Prostate gland (tissue), 2 donors: ENCODE measurements around the gene ARHGDIG. TPM values are rescaled to one million over a fixed set of nuclear protein-coding genes. Genes with fewer than 3 reads are reported as not detected.

Source experiments
- DNase-seq: peaks from one replicate; pipeline ENCODE4 v3.0.0-alpha.2; 2019; ENCODE audit warnings: low spot score
- H3K27ac ChIP-seq, 2 donors: fragments of 200-600 bp; sonication (generic); 2 replicates each; pipeline ENCODE4 v1.5.1; 2017 to 2019
- H3K27me3 ChIP-seq: fragments of 200-600 bp; sonication (generic); replicated peaks from 2 replicates; pipeline ENCODE4 v1.5.1; 2019; ENCODE audit not compliant: insufficient read depth
- H3K36me3 ChIP-seq, 2 donors: fragments of 200-600 bp; sonication (generic); 1 replicate in 1 of 2; 2 replicates in 1 of 2; pipeline versions ENCODE4 v1.5.1 to v1.8.1; 2017 to 2019
- H3K4me1 ChIP-seq: fragments of 200-600 bp; sonication (generic); replicated peaks from 2 replicates; pipeline ENCODE4 v1.5.1; 2019
- H3K4me3 ChIP-seq, 2 donors: fragments of 200-600 bp; sonication (generic); 2 replicates each; pipeline ENCODE4 v1.5.1; 2017 to 2019
- H3K9me3 ChIP-seq: fragments of 200-600 bp; sonication (generic); 2 replicates; pipeline ENCODE4 v1.5.1; 2017
- POLR2A ChIP-seq: fragments of 450-650 bp; IDR thresholded peaks from one replicate; pipeline ENCODE4 v1.6.1; 2016; ENCODE audit warnings: antibody characterized with exemption, mild to moderate bottlenecking
- POLR2AphosphoS5 ChIP-seq: sonication (generic); formaldehyde crosslinking; IDR thresholded peaks from one replicate; pipeline ENCODE4 v1.6.1; 2017; ENCODE audit warnings: antibody characterized with exemption
- WGBS: methylation state at CpG from one replicate; pipeline ENCODE4 v1.1.5; 2018; 5-methylcytosine and 5-hydroxymethylcytosine counted together
- intact Hi-C: fragments of 100-400 bp; cut with DNase I; formaldehyde crosslinking; loops from one replicate; pipeline ENCODE4 v1.14.2; 2022
- total RNA-seq, 2 donors: library from RNA; depleted of rRNA; stranded (reverse); fragments of >200 nt; gene quantifications; one replicate each; pipeline ENCODE4 v1.1.0, GENCODE V29; 2016
- TF ChIP-seq, protein P1 (sequence below), 4 experiments: fragments of 200-600 bp in 2 of 4; fragments of 450-650 bp in 2 of 4; sonication (generic) in 2 of 4; IDR thresholded peaks; 1 replicate in 3 of 4; 2 replicates in 1 of 4; pipeline ENCODE4 v1.5.1; 2016 to 2019; ENCODE audit warnings: antibody characterized with exemption in 4 of 4, mild to moderate bottlenecking in 2 of 4, moderate library complexity in 2 of 4

The ARHGDIG gene
- total RNA-seq, 2 donors from 2014 or later: 0.41 to 7.0 TPM

DNA sequence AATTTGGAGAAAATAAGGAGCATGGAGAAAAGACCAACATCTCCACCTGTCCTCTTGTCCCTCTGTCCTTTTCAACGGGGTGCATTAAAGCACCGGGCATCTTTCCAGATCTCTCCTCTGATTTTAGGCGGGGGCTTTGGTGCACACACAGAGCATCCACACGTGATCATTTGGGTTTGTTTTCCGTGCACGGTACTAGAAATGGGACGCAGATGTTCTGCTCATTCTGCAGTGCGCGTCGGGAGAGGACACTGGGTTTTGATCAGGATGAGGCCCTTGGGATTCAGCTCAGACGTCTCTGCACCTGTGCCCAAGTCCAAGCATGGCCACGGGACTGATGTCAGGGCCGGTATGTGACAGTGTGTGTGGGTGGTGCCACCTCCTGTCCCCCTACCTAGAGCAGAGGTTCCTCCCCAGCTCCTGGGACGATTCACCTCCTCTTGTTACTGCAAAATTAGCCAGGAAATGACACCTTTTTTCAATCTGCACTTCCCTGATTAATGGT lies 34.5 kb downstream of the ARHGDIG start:
- TF ChIP-seq, protein P1, sequence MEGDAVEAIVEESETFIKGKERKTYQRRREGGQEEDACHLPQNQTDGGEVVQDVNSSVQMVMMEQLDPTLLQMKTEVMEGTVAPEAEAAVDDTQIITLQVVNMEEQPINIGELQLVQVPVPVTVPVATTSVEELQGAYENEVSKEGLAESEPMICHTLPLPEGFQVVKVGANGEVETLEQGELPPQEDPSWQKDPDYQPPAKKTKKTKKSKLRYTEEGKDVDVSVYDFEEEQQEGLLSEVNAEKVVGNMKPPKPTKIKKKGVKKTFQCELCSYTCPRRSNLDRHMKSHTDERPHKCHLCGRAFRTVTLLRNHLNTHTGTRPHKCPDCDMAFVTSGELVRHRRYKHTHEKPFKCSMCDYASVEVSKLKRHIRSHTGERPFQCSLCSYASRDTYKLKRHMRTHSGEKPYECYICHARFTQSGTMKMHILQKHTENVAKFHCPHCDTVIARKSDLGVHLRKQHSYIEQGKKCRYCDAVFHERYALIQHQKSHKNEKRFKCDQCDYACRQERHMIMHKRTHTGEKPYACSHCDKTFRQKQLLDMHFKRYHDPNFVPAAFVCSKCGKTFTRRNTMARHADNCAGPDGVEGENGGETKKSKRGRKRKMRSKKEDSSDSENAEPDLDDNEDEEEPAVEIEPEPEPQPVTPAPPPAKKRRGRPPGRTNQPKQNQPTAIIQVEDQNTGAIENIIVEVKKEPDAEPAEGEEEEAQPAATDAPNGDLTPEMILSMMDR (IDR thresholded peaks at IDR 0.05): no peak
- no peak for TF ChIP-seq POLR2A
- no peak for TF ChIP-seq POLR2AphosphoS5
- no peaks in the 10 kb centered on the region for H3K9me3 ChIP-seq
- no peak for DNase-seq
- no peaks in the 10 kb centered on the region for H3K36me3 ChIP-seq
- no peaks in the 10 kb centered on the region for H3K27me3 ChIP-seq
- no peak overlapping the region for H3K27ac ChIP-seq
- H3K4me3 ChIP-seq: no peak overlapping the region
- intact Hi-C loops: no loop called here
- H3K4me1 ChIP-seq: no peaks in the 10 kb centered on the region
- WGBS: 69% methylated on average over 14 of the region's 14 CpGs

DNA sequence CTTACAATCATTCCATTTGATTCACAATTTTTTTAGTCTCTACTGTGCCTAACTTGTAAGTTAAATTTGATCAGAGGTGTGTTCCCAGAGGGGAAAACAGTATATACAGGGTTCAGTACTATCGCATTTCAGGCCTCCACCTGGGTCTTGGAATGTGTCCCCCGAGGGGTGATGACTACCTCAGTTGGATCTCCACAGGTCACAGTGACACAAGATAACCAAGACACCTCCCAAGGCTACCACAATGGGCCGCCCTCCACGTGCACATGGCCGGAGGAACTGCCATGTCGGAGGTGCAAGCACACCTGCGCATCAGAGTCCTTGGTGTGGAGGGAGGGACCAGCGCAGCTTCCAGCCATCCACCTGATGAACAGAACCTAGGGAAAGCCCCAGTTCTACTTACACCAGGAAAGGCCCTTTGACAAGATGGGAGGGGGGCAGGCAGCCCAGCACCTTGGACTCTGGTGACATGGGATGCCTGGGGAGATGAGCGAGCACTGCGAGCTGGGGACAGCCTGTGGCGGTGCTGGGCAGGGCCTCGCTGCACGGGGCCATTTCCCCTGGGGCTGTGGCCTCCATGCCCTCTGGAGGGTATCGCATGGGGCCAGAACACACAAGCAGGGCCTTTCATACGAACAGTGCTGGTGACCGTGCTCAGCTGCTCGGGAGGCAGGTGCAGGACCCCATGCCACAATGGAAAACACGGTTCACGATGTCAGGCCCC lies 36.5 kb downstream of the ARHGDIG start:
- WGBS: 95% methylated on average over 19 of the region's 19 CpGs
- Histone ChIP-seq H3K36me3 (no peaks in the 10 kb centered on the region), H3K4me3 (no peak overlapping the region), H3K27me3 (no peaks in the 10 kb centered on the region), H3K4me1 (no peaks in the 10 kb centered on the region), H3K27ac (no peak overlapping the region), H3K9me3 (no peaks in the 10 kb centered on the region)
- TF ChIP-seq POLR2AphosphoS5 (no peak), POLR2A (no peak)
- TF ChIP-seq, protein P1 (IDR thresholded peaks at IDR 0.05): no peak
- DNase-seq: no peak
- intact Hi-C loops: no loop called here

DNA sequence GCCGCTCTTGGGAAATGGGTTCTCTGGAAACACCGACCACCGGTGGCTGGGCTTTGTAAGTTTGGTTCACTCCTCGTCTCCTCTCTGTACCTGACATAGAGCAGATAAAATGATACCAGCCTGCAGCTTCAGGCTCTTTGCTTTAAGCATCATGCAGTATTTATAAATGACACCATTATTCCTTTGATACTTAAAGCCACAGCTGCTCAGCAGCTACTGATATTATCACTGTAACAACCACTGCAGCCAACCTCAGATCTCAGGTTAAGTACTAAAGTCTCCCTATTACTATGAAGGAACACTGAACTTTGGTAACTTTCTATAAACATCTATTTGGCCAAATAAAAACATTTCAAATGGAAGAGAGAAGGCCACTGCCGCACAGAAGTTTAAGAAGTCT lies 37.2 kb downstream of the ARHGDIG start:
- no peaks in the 10 kb centered on the region for H3K36me3 ChIP-seq
- H3K27ac ChIP-seq: no peak overlapping the region
- TF ChIP-seq POLR2AphosphoS5: no peak
- no peak for TF ChIP-seq POLR2A
- TF ChIP-seq, protein P1 (IDR thresholded peaks at IDR 0.05): no peak
- no peaks in the 10 kb centered on the region for H3K4me1 ChIP-seq
- WGBS: 86% methylated on average over 5 of the region's 5 CpGs
- intact Hi-C loops: no loop called here
- no peak overlapping the region for H3K4me3 ChIP-seq
- DNase-seq: no peak
- no peaks in the 10 kb centered on the region for H3K27me3 ChIP-seq
- no peaks in the 10 kb centered on the region for H3K9me3 ChIP-seq

DNA sequence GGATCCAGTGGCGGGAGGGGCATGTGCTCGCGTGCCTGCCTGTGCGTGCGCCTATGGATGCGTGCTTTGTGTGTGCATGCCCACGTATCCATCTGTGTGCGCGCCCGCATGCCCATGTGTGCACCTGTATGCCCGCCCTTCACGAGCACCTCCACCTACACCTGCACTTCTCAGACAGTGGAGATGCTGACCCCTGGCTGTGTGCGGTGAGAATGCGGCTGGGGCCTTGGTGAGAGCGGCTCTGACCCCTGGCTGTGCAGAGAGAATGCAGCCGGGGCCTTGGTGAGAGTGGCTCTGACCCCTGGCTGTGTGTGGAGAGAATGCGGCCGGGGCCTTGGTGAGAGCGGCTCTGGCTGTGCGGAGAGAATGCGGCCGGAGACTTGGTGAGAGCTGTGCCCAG lies 38.2 kb downstream of the ARHGDIG start:
- intact Hi-C loops: no loop called here
- 88% methylated on average over 22 of the region's 22 CpGs for WGBS
- Histone ChIP-seq H3K4me1 (no peaks in the 10 kb centered on the region), H3K4me3 (no peak overlapping the region), H3K9me3 (no peaks in the 10 kb centered on the region), H3K27me3 (no peaks in the 10 kb centered on the region), H3K36me3 (no peaks in the 10 kb centered on the region), H3K27ac (no peak overlapping the region)
- TF ChIP-seq, protein P1 (IDR thresholded peaks at IDR 0.05): no peak
- TF ChIP-seq POLR2A: no peak
- no peak for TF ChIP-seq POLR2AphosphoS5
- DNase-seq: no peak

DNA sequence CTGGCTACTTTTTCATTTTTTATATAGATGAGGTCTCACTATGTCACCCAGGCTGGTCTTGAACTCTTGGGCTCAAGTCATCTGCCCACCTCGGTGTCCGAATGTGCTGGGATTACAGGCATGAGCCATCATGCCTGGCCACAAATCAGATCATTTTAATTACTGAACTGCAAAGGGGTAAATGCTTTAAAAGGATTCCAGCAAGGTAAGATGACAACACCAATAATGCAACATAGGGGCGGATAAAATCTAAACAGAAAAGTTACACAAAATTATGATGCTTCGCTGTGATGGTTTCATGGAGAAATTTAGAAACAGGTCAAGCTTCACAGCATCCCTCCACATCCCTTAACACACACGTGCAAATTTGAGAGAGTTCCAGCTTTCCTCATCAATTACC lies 39.8 kb downstream of the ARHGDIG start:
- H3K27ac ChIP-seq: no peak overlapping the region
- 87% methylated on average over 5 of the region's 5 CpGs for WGBS
- TF ChIP-seq POLR2AphosphoS5: no peak
- TF ChIP-seq, protein P1 (IDR thresholded peaks at IDR 0.05): no peak
- TF ChIP-seq POLR2A: no peak
- intact Hi-C loops: no loop called here
- no peaks in the 10 kb centered on the region for H3K9me3 ChIP-seq
- H3K36me3 ChIP-seq: no peaks in the 10 kb centered on the region
- no peak overlapping the region for H3K4me3 ChIP-seq
- H3K4me1 ChIP-seq: no peaks in the 10 kb centered on the region
- no peaks in the 10 kb centered on the region for H3K27me3 ChIP-seq
- DNase-seq: no peak
